Activated T-helper 1 cell treated with anti-CD3 and anti-CD28 coated beads, Interleukin-12 subunit alpha, Interleukin-12 subunit beta, Interleukin-2, Interleukin-4 antibody, amounts not matched to agents 30 ng/mL and 10 ng/mL and 1 ng/mL, durations not matched to agents 14 hours and 24 hours and 36 hours (primary cell): ENCODE data around the gene MMP23B. TPM values are rescaled to one million over a fixed set of nuclear protein-coding genes. Genes with fewer than 3 reads are reported as not detected.

Experiments used
- DNase-seq: peaks from one replicate; pipeline ENCODE4 v3.0.0; 2021; ENCODE audit warnings: low spot score
- H3K27ac Mint-ChIP-seq: one replicate; pipeline ENCODE4 v1.8.0; 2021; ENCODE audit warnings: mild to moderate bottlenecking, mixed read lengths
- H3K27me3 Mint-ChIP-seq: one replicate; pipeline ENCODE4 v1.8.0; 2022; ENCODE audit warnings: mild to moderate bottlenecking, moderate library complexity, mixed read lengths; ENCODE audit not compliant: insufficient read depth
- H3K36me3 Mint-ChIP-seq: one replicate; pipeline ENCODE4 v1.8.0; 2021; ENCODE audit warnings: low read depth, mixed read lengths
- H3K4me1 Mint-ChIP-seq: one replicate; pipeline ENCODE4 v1.8.0; 2021; ENCODE audit warnings: low read depth, mixed read lengths
- H3K4me3 Mint-ChIP-seq: one replicate; pipeline ENCODE4 v1.8.0; 2021; ENCODE audit warnings: mild to moderate bottlenecking, moderate library complexity, mixed read lengths
- H3K9me3 Mint-ChIP-seq: one replicate; pipeline ENCODE4 v1.8.0; 2021; ENCODE audit warnings: mixed read lengths
- intact Hi-C: fragments of 100-400 bp; cut with micrococcal nuclease; formaldehyde crosslinking; loops from one replicate; pipeline ENCODE4 v1.15.1; 2024
- total RNA-seq: library from RNA; stranded (reverse); gene quantifications from 2 replicates; pipeline ENCODE4 v1.2.3, GENCODE V29; 2022

The MMP23B gene
- total RNA-seq, 1 donor from 2014 or later: 0.49 TPM

DNA sequence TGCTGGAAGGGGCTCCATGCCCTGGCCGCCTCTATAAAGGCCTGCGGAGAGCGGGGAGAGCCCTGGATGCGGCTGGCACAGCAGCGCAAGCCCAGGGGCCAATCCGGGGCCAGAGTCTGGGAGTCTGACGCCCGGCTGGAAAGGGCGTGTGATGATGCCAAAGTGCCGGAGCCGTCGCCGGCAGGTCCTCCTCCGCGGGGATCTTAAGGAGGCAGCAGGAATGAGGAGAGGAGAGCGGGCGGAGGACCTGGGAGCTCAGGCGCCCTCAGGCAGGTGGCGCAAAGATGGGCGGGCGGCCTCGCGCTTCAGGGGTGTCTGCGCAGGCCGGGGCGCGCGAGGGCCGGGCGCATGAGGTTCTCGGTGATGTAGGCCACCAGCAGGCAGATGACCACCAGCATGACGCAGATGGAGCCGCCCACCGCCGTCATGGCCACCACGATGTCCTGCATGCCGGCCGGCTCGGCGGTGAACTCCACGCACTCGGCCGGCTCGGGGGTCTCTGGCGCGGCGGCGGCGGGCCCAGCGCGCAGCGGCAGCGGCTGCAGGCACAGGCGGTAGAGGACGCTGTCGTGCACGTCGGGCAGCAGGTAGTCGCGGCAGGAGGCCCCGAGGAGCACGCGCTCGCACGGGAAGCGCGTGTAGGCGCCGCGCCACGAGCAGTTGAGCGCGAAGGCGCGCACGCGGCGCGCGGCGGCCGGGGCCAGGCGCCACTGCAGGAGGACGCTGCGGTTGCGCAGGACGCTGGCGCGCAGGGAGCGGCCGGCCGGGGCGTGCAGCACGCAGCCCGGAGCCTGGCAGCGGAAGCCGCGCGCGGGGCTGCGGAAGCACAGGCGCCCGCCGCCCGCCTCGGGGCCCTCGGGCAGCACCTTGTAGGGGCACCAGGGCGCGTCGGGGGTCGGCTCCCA lies 32.7 kb upstream of the MMP23B start:
- Mint-ChIP-seq H3K27me3 (peaks cover 3% of the 10 kb centered on the region), H3K9me3 (no peaks in the 10 kb centered on the region), H3K4me3 (peak overlapping the region; percentile 82), H3K27ac (peak overlapping the region; percentile 62), H3K4me1 (no peaks in the 10 kb centered on the region), H3K36me3 (no peaks in the 10 kb centered on the region)
- intact Hi-C loops: no loop called here
- peak; percentile 37 for DNase-seq

DNA sequence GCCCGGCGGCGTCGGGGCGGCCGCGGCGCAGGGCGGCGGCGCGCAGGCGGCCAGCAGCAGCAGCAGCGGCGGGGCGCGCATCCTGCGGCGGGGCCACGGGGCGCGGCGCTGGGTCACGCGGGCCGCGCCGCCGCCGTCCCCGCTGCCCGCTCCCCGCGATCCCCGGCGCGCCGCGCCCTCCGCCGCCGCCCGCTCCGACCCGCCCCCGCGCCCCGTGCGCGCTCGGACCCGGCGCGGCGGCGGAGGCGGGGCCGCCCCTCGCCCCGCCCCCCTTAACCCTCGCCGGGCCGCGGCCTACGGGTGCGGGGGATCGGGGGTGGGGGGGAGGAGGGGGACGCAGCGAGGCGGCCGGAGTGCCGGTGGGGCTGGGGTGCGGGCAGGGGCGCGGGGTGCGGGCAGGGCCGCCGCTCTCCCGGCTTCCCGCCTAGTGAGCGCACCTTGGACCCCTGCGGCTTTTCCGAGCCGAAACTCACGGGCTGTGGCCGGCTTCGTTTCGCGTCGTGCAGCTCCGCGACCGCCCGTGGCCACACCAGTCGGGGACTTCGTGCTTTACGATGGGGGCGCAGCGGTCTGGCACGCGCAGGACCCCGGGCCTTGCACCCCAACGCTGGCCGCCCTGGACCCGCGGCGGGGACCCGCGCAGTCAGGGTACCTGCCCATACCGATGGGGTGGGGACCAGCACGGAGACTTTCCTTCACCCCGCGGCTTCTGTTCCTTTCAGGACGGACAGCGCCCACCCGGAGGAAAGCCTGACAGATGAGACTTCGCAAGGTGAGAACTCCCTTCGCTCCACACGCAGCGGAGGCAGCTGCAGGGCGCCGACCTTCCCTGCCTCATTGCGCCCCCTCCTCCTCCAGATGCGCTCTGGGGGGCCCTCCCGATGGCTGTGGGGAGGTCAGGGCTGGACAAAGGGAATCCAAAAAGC lies 31.8 kb upstream of the MMP23B start, which contains the start of gene FNDC10:
TSS of gene FNDC10 (minus strand) at position 201 of the 926 bp plus-strand sequence. CDS start at position 81, 120 bp downstream.
- intact Hi-C loops: no loop called here
- Mint-ChIP-seq H3K27ac (peak within 1 kb of the TSS; percentile 62), H3K4me3 (peak within 1 kb of the TSS; percentile 82), H3K4me1 (no peaks in the 10 kb centered on the region), H3K9me3 (no peaks in the 10 kb centered on the region), H3K36me3 (no peaks in the 10 kb centered on the region), H3K27me3 (peaks cover 3% of the 10 kb centered on the region)
- DNase-seq: no peak

DNA sequence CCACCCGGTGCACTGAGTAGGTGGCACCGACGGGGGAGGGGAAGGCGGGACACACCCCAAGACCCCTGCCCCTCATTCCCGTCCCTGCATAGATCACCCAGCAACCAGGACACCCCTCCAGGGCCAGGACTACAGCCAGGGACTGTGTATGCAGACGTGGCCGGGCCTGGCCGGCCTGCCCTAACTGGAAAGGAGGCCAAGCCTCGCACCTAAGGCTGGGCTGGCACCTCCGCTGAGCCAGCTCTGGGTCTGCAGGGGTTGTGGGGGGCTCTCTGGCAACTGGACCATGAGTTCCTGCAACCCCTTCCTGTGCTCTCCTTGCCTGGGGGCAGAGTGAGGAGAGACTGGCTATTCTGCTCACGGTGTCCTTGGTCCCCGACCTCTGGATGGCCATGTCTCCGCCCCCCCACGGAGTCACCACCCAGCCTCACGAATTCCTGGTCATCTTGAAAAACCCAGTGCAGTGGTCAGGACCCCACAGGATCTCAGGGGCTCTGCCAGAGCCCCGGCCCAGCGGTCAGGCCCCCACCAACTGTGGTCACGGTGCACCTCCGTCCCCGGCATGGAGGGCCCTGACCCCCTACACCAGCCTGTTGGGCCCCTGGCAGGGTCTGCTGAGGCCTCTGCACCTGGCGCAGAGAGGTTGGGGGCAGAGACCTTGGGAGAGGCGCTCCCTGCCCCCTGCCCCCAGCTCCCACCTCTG lies 31.0 kb upstream of the MMP23B start:
- Mint-ChIP-seq H3K4me1 (no peaks in the 10 kb centered on the region), H3K36me3 (no peaks in the 10 kb centered on the region), H3K4me3 (peak overlapping the region; percentile 69), H3K9me3 (no peaks in the 10 kb centered on the region), H3K27ac (peak overlapping the region; percentile 44), H3K27me3 (peaks cover 3% of the 10 kb centered on the region)
- DNase-seq: no peak
- intact Hi-C loops: no loop called here

DNA sequence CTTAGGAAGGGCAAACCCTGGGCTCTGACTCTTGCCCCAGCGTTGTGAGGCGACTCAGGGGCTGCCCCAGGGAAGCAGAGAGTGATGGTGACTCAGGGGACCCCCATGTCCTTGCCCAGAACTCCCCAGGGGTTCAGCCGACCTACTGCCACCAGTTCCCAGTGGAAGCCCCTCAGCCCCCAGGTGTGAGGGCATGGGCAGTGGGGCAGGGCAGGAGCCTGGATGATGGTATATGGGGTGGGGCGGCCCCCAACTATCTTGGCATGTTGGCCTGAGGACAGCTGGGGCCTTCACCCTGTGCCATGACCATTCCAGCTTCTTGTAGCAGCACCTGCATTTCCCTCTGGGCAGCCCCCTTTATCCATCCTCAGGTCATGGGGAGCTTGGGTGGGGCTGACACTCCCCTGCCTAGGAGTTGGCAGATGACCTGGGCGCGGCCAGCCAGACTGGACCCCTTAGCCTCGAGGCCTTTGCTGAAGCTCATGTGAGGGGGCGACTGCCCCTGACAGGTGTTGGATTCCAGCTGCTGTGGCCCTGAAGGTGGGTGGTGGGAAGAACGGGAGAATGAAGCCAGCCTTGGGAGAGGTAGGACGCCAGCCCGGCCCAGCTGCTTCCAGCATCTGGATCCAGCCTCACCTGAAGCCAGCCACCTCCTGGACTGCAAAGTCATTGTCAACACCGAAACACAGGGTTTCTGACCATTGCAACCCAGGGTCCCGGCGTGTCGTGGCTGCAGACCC lies 30.2 kb upstream of the MMP23B start:
- peaks cover 3% of the 10 kb centered on the region for H3K27me3 Mint-ChIP-seq
- H3K36me3 Mint-ChIP-seq: no peaks in the 10 kb centered on the region
- H3K9me3 Mint-ChIP-seq: no peaks in the 10 kb centered on the region
- no peak overlapping the region for H3K4me3 Mint-ChIP-seq
- no peak for DNase-seq
- no peak overlapping the region for H3K27ac Mint-ChIP-seq
- intact Hi-C loops: no loop called here
- peaks cover 2% of the 10 kb centered on the region for H3K4me1 Mint-ChIP-seq

DNA sequence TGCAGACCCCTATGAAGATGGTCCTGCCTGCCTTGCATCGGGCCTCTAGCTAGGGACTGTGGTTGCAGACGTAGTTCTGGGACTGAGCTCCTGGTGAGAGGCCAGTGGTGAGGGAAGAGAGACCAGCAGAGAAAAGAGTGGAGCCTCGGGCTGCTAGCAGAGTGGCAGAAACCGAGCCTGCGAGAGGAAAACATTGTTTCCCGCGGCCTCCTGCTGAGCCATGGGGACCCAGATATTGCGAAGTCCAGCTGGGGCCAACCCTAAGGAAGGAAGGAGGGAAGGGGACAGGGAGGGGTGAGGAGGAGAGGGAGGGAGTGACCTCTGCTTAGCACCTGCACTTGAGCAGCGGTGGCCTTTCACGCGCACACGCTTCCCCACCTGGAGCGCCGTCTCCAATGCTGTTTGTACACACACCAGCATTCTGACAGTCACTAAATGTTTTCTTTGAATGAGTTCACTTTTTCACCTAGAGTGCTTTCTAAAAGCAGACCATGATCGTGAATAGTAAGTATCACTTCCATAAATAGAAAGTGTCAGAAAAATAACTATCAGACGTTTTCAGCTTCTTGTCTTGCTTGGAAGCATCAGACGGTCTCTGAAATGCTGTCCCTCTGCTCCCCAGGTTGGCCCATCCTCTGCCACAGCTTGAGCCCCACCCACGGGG lies 29.5 kb upstream of the MMP23B start:
- Mint-ChIP-seq H3K4me1 (peaks cover 9% of the 10 kb centered on the region), H3K9me3 (no peaks in the 10 kb centered on the region), H3K4me3 (no peak overlapping the region), H3K36me3 (no peaks in the 10 kb centered on the region), H3K27me3 (peaks cover 3% of the 10 kb centered on the region), H3K27ac (no peak overlapping the region)
- intact Hi-C loops: no loop called here
- no peak for DNase-seq

DNA sequence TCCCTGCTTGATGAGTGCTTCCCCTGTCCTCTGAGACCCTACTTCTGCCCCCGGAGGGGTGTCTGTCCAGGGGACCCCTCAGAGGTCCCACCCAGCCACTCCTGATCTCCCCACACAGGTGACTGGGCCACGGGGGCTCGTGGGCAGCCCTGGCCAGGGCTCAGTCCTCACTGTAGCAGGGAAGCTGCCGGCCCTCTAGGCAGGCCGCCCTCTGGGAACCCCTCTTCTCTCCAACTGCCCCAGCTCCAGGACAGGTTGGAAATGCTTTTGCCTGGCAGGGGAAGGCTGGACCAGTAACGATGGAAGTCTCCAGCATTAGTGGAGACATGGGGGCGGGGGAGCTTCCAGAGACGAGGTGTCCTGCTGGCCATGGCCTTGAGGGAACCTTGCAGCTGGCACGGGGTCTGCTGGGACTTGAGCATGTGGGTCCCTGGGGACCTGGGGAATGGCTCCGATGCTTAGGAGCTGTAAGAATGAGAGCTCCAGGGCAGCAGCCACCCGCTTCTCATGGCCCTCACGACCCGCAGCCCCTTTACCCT lies 28.9 kb upstream of the MMP23B start:
- intact Hi-C loops: no loop called here
- Mint-ChIP-seq H3K36me3 (no peaks in the 10 kb centered on the region), H3K27ac (no peak overlapping the region), H3K9me3 (no peaks in the 10 kb centered on the region), H3K4me3 (no peak overlapping the region), H3K4me1 (peaks cover 13% of the 10 kb centered on the region), H3K27me3 (no peaks in the 10 kb centered on the region)
- DNase-seq: no peak

DNA sequence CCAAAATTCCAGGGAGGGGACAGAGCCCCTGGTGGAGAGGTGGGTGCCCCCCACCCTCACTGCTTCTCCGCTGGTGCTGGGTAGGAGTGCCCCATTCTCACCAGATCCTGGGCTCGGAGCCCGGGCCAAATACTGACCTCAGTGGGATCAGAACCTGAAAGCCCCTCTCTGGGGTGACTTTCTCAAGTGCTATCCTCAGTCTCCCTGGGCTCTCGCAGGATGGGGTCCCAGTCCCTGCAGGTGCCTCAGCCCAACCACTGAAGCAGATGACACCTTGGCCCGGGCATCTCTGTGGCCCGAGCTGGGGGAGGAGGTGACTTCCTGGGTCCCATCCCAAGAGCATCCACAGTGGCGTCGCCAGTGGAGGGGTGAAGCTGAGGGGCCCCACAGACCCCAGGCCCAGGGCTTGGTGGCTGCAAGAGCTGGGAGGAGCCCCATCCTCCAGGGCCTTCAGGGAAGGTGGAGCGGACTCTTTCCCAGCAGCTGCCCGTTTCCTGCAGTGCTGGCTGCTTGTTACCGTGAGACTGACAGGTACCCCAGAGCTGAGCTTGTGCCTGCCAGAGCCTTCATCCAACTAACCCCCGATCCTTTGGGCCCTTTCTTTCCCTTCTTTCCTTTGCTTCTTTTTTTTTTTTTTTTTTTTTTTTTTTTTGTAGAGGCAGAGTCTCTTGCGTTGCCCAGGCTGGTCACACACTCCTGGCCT lies 28.2 kb upstream of the MMP23B start:
- DNase-seq: no peak
- Mint-ChIP-seq H3K36me3 (no peaks in the 10 kb centered on the region), H3K27me3 (no peaks in the 10 kb centered on the region), H3K4me3 (no peak overlapping the region), H3K9me3 (no peaks in the 10 kb centered on the region), H3K4me1 (peaks cover 13% of the 10 kb centered on the region), H3K27ac (no peak overlapping the region)
- intact Hi-C loops: no loop called here

DNA sequence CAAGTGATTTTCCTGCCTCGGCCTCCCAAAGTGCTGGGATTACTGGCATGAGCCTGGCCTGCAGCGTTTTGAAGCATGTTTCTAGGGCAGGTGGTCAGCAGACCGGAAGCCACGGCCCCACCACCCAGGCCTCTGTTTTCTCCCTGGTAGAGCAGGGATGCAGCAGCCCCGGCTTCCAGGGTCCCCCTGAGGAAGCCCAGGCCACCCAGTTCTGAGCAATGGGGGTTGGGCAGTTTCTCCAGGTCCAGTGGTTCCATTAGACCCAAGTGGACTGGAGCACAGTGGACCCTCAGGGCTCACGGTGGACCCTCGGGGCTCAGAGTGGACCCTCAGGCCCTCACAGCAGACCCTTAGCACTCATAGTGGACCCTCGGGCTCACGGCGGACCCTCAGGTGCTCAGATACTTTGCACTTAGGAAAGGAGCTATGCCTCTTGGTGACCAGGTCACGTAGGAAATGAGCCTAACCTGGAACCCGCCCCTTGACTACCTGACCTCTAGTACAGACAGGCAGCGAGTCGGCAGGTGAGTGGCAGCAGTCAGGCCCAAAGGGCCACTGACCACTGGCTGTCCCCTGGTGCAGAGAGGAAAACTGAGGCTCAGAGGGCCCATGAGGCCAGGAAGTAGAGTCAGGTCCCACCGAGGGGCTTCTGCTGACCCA lies 27.5 kb upstream of the MMP23B start:
- no peaks in the 10 kb centered on the region for H3K27me3 Mint-ChIP-seq
- H3K4me1 Mint-ChIP-seq: peaks cover 13% of the 10 kb centered on the region
- H3K4me3 Mint-ChIP-seq: no peak overlapping the region
- H3K9me3 Mint-ChIP-seq: no peaks in the 10 kb centered on the region
- intact Hi-C loops: no loop called here
- no peak for DNase-seq
- H3K27ac Mint-ChIP-seq: peak overlapping the region; percentile 80
- H3K36me3 Mint-ChIP-seq: no peaks in the 10 kb centered on the region

DNA sequence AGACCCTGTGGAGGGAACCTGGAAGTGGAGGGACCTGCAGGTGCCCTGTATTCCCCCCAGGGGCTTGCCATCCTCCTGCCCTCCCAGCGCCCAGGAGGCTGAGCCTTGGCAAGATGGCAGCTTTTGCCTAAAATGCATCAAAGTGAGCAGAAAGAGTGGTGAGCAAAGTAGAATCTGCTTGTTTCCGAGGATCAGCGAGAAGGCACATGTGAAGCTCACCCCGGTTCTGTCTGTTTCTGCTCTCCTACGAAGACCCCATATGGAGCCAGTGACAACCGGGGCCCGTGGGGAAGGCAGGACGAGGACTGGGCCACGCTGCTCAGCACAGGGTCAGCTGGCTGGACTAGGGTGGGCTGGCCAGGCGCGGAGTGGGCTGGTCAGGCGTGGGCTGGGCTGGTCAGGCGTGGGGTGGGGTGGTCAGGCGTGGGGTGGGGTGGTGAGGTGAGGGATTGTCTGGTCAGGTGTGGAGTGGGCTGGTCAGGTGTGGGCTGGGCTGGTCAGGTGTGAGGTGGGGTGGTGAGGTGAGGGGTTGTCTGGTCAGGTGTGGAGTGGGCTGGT lies 26.9 kb upstream of the MMP23B start:
- Mint-ChIP-seq H3K4me1 (peaks cover 13% of the 10 kb centered on the region), H3K9me3 (no peaks in the 10 kb centered on the region), H3K27me3 (no peaks in the 10 kb centered on the region), H3K36me3 (no peaks in the 10 kb centered on the region), H3K4me3 (no peak overlapping the region), H3K27ac (peak overlapping the region; percentile 80)
- intact Hi-C loops: no loop called here
- DNase-seq: no peak

DNA sequence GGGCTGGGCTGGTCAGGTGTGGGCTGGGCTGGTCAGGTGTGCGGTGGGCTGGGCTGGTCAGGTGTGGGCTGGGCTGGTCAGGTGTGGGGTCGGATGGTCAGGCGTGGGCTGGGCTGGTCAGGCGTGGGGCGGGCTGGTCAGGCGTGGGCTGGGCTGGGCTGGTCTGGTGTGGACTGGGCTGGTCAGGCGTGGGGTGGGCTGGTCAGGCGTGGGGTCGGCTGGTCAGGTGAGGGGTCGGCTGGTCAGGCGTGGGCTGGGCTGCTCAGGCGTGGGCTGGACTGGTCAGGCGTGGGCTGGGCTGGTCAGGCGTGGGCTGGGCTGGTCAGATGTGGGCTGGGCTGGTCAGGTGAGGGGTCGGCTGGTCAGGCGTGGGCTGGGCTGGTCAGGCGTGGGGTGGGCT lies 26.2 kb upstream of the MMP23B start:
- no peaks in the 10 kb centered on the region for H3K27me3 Mint-ChIP-seq
- intact Hi-C loops: no loop called here
- DNase-seq: no peak
- H3K4me1 Mint-ChIP-seq: peaks cover 13% of the 10 kb centered on the region
- H3K27ac Mint-ChIP-seq: no peak overlapping the region
- H3K4me3 Mint-ChIP-seq: no peak overlapping the region
- H3K36me3 Mint-ChIP-seq: no peaks in the 10 kb centered on the region
- H3K9me3 Mint-ChIP-seq: no peaks in the 10 kb centered on the region
